NCI-H2227 (cell line): ENCODE results near the gene NOSIP.

ENCODE experiments used
- DNase-seq: peaks from one replicate; lab custom pipeline; 2025; ENCODE audit not compliant: unreplicated experiment; lab: John Stamatoyannopoulos, UW

NOSIP gene

DNA sequence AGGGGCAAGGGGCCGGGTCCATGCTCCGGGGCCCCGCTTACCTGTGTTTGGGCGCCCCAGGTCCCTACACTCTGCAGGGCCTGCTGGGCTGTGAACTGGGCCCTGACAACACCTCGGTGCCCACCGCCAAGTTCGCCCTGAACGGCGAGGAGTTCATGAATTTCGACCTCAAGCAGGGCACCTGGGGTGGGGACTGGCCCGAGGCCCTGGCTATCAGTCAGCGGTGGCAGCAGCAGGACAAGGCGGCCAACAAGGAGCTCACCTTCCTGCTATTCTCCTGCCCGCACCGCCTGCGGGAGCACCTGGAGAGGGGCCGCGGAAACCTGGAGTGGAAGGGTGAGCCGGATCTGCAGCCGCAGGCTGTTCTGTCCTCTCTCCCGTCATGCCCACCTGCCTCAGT lies 66.2 kb downstream of the NOSIP start:
- DNase-seq, result no peak

DNA sequence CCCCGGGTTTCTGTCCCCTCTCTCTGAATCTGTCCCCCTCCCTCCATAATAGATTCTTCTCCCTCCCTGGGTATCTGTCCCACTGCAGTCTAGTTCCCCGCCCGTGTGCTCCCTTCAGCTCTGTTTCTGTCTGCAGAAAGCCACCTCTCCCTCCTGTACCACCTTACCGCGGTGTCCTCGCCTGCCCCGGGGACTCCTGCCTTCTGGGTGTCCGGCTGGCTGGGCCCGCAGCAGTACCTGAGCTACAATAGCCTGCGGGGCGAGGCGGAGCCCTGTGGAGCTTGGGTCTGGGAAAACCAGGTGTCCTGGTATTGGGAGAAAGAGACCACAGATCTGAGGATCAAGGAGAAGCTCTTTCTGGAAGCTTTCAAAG lies 66.6 kb downstream of the NOSIP start:
- DNase-seq, result no peak

DNA sequence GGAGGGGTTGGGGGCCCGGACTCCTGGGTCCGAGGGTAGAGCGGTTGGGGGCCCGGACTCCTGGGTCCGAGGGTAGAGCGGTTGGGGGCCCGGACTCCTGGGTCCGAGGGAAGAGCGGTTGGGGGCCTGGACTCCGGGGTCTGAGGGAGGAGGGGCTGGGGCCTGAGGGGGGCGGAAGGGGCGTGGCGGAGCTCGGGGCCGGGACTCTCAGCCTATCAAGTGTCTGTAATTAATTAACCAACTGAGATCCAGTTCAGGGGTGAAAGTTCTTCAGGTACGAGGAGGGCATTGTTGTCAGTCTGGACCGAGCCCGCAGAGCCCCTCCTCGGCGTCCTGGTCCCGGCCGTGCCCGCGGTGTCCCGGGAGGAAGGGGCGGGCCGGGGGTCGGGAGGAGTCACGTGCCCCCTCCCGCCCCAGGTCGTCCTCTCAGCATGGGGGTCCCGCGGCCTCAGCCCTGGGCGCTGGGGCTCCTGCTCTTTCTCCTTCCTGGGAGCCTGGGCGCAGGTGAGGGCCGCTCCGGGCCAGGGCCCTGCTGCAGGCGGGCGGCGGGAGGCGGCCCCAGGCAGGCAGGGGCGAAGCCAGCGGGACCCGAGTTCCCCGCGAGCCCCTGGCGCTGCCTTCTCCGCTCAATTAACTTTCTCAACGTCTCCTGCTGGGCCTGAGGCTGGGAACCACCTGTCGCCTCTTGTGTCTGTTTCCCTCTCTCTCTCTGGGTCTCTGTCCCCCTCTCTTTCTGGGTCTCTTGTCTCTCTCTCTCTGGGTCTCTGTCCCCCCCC lies 67.2 kb downstream of the NOSIP start:
- DNase-seq, result peak; percentile 23

GRCh38 chr19:49507803-49508494 lies 72.4 kb downstream of the NOSIP start:
- DNase-seq, result no peak

DNA sequence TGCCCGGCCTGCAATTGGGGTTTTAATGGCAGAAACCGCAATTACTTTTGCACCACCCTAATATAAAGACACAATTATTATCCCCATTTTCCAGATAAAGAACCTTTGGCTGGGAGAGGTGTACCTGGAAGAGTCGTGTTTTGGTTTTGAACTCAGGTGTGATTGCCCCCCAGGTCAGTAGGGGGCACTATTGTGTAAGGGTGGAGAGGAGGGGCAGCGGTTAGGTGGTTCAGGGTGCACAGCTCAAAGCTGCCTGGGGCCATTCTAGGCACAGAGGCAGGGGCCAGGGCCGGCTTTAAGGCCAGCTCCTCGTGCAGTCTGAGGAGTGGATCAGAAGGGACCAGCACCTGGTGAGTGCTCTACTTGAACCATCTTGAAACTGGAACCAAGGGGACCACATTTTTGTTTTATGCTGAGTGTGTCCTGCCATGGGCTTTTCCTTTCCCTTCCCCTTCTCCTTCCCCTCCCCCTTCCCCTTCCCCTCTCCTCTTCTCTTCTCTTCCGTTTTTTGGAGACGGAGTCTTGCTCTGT lies 73.7 kb downstream of the NOSIP start:
- no peak for DNase-seq
